GM12891 (cell line): ENCODE measurements around the gene SAP30.

Experiments used
- POLR2A ChIP-seq: IDR thresholded peaks from 2 replicates; pipeline ENCODE4 v1.6.1; 2011; ENCODE audit warnings: low read depth, low read length, control low read depth
- POLR2AphosphoS5 ChIP-seq: IDR thresholded peaks from 2 replicates; pipeline ENCODE4 v1.6.1; 2011; ENCODE audit warnings: low read depth, low read length, control low read depth

GRCh38 chr4:173414456-173414855 lies 43.7 kb downstream of the SAP30 start:
- TF ChIP-seq POLR2AphosphoS5, result no peak
- TF ChIP-seq POLR2A, result no peak
